Fibroblast of skin of back (primary cell): ENCODE results near the gene FOXK1.
"Not testable (repeated sequence)": the region's sequence is repeated elsewhere in the genome, so short reads cannot be mapped to it uniquely, and the experiment has no call there.

Experiments used
- DNase-seq: peaks from one replicate; pipeline ENCODE4 v3.0.0-alpha.2; 2013

Gene FOXK1

DNA sequence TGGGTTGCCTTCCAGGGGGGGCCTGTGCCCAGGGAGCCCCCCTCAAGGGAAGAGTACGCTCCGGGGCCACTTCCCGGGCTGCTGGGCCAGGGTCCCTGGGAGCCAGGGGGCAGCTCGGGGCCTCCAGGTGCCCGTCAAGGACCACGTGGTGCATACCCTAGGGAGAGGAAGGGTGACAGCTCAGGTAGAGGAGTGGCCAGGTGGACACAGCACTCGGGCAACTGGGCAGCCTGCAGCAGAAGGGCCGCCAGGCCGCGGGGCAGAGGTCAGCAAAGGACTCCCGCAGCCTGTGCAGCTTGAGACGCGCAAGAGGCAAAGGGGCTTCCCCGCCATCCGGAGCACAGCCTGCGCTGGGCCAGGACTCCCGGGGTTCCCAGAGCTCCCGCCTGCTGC is 119.7 kb downstream of the FOXK1 start:
- no peak for DNase-seq

DNA sequence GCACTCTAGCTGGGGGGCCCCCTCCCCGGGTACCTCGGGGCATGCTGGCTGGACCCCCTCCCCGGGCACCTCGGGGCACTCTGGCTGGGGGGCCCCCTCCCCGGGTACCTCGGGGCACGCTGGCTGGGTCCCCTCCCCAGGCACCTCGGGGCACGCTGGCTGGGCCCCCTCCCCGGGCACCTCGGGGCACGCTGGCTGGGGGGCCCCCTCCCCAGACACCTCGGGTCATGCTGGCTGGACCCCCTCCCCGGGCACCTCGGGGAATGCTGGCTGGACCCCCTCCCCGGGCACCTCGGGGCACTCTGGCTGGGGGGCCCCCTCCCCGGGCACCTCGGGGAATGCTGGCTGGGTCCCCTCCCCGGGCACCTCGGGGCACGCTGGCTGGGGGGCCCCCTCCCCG is 120.5 kb downstream of the FOXK1 start:
- DNase-seq = not testable (repeated sequence)

DNA sequence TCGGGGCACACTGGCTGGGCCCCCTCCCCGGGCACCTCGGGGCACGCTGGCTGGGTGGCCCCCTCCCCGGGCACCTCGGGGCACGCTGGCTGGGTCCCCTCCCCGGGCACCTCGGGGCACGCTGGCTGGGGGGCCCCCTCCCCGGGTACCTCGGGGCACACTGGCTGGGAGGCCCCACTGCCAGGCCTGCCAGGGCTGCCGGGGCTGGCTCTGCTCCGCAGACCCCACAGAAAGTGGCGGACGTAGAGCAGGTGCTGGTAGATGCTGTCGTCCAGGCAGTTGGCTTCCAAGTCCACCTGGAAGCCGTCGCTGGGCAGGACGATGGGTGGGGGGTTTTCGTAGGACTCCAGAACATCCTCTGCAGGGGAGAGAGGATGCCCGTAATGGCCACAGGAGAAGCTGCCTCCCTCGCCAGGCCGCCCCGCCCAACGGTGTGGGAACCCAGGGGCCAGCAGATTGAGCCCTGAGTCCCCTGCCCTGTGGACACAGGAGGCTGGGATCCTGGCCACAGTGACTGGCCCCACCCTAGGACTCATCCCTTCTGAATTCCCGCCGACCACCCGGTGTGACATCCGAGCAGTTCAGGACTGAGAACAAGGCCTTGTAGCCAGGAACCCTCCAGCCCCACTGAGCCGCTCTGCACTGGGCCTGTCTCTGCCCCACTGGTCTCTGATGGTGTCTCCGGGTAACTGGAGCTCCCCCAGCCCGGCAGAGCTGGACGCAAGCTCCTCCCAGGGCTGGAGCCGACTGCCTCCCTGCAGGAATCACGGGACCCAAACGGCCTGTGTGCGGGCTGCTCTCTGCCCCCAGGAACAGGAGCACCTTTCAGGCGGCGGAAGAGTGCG is 121.5 kb downstream of the FOXK1 start:
- DNase-seq = no peak

DNA sequence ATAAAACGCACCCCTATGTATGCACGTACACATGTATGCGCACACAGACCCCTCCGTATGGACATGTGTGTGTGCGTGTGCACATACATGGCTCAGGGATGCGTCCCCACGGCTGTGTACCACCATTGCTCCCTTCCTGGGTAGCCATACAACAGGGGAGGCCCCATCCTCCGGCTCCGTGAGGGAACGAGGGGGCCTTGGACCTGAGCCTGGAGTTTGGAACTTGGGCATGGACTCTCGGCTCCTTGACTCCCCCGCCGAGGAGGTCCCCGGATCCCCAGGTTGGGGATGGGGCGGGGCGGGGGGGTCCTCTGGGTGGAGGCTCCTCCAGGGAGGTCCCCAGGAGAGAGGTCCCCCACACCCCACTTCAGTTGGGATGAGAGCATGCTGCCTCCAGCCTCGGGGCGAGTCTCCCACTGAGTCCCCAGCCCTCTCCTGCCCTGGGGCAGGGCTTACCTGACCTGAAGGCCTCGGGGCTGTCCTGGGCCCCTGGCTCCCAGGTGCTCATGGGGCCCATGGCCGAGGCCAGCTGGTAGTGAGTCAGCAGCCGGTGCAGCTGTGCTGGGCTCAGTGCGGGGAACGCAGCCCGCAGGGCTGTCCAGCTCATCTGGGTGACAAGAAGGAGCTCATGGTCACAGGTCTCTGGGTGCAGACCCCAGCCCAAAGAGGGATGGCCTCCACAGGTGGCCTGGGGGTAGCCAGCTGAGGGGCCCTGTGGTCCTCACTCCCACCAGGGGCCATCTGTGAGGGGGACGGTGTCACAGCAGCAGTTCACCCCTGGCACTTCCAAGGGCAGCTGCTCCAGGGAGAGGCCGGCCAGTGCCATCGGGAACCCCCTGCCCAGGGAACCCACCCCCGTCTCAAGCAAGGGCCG is 123.3 kb downstream of the FOXK1 start:
- no peak for DNase-seq

- no peak for DNase-seq
Measured at GRCh38 chr7:4805984-4806300, 123.8 kb downstream of the FOXK1 start.

GRCh38 chr7:4806983-4807597 is 125.0 kb downstream of the FOXK1 start:
- no peak for DNase-seq

DNA sequence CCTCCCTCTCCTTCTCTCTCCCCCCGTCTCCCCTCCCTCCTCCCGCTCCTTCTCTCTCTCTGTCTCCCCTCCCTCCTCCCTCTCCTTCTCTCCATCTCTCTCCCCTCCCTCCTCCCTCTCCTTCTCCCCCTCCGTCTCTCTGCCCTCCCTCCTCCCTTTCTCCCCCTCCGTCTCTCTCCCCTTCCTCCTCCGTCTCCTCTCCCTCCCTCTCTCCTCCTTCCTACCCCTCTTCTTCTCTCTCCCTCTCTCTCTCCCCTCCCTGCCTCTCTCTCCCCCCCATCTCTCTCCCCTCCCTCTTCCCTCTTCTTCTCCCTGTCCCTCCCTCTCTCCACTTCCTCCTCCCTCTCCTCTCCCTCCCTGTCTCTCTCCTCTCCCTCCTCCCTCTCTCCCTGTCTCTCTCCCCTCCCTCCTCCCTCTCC is 125.5 kb downstream of the FOXK1 start:
- DNase-seq = no peak

GRCh38 chr7:4808026-4808425 is 125.9 kb downstream of the FOXK1 start:
- no peak for DNase-seq

GRCh38 chr7:4808565-4808964 is 126.5 kb downstream of the FOXK1 start:
- no peak for DNase-seq

GRCh38 chr7:4809091-4809591 is 127.0 kb downstream of the FOXK1 start:
- no peak for DNase-seq

GRCh38 chr7:4809666-4810065 is 127.6 kb downstream of the FOXK1 start:
- DNase-seq = peak; percentile 17

DNA sequence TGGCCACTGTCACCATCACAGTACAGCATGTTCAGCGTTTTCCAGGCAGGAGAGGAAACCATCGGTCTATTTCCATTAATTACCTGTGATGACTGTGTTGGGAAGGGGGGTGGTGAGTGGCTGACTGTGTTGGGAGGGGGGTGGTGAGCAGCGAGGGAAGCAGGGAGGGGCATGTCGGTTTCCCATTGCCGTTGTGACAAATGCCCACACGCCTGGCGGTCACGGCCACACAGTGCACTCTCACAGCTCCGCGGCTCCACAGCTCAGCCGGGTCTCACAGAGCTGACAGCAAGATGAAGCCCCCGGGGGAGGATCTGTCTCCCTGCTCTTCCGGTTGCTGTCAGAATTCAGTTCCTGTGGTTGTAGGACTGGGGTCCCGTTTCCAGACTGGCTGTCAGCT is 132.3 kb downstream of the FOXK1 start:
- no peak for DNase-seq

- DNase-seq = no peak
Measured at GRCh38 chr7:4815121-4815520, 133.0 kb downstream of the FOXK1 start.

DNA sequence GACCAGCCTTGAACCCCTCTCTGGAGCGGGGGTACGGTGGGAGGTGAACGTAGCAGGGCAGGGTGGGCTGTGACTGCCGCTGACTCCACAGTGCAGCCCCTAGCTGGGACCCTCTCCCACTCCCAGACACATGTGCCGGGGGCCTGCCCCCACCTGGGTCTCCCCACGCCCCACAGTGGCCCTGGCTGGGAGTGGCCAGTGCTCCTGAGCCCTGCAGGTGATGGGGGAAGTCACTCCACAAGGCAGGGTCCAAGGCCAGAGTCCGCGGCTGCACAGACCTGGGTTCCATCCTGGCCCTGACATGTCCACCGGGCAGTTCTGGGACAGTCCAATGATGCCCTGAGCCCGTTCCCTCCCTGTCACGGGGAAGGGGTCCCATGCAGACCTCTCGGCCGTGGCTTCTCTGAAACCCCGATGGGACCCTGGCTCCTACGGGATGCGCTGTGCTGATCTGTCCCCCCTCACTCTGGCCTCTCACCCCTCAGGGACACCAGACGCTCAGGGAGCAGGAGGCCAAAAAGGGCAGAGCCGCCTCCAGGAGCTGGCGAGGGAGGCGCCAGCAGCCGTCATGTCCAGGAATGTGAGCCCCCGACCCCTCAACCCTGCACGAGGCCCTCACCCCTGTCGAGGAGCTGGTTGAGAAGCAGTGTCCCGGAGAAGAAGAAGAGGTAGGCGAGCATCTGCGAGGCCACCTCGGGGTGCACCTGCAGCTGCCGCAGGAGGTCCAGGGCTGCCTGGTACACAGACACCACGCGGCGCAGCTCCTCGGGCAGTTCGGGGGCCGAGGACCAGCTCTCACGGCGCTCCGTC is 133.7 kb downstream of the FOXK1 start:
- no peak for DNase-seq

DNA sequence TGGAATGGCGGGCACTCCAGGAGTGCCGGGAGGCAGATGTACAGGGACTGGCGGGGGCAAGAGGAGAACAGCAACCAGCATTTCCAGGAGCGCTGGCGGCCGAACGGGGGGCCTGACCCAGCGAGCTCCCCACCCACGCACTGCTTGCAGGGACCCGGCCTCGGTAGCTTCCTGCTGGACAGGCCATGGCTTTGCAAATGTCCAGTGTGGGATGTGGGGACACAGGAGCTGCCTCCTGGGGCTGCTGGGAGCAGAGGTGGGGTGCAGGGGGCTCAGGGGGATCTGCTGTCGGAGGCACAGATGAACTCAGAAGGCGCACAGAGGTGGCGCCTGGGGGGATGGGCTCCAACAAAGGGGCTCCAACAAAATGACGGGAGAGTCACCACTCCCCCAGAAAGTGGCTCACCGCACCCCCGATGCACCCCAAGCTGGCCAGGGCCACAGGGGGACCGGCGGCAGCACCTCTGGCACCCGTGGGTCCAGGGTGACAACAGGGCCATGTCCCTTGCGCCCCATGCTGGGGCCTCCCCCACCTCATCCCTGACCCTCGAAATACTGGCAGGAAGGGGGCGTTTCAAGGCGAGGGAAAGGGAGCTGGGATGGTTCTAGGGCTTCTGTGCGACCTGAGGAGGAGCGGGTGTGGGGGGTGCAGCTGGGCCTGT is 134.5 kb downstream of the FOXK1 start:
- DNase-seq = no peak

DNA sequence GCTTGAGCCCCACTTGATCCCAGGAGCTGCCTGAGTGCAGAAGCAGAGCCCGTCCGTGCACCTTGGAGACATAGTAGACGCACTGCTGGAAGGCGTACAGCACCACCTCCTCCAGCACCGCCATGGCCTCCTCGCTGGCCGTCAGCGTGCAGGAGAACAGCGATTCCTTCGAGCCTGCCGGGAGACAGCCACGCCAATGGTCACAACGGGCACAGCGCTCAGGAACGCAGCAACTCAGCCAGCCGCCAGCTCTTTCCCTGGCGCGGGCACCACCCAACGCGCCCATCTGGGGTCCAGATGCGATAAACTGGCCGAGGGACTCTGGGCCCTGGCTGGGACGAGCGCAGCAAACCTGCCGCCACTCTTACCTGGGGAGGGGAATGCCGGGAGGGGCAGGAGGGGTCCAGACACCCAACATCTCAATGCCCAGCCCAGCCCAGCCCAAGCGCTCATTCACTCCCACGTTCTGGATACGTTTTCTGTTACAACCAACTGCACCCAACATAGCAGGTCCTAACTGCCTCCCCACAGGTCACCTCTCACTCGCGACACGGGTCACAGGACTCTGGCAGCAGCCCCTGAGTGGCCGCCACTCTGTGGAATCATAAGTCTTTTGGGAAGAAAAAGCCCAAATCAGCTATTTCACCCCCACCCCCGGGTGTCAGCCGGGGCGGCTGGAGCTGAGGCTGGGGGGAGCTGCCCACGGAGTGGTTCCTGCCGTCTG is 135.2 kb downstream of the FOXK1 start:
- DNase-seq = no peak

DNA sequence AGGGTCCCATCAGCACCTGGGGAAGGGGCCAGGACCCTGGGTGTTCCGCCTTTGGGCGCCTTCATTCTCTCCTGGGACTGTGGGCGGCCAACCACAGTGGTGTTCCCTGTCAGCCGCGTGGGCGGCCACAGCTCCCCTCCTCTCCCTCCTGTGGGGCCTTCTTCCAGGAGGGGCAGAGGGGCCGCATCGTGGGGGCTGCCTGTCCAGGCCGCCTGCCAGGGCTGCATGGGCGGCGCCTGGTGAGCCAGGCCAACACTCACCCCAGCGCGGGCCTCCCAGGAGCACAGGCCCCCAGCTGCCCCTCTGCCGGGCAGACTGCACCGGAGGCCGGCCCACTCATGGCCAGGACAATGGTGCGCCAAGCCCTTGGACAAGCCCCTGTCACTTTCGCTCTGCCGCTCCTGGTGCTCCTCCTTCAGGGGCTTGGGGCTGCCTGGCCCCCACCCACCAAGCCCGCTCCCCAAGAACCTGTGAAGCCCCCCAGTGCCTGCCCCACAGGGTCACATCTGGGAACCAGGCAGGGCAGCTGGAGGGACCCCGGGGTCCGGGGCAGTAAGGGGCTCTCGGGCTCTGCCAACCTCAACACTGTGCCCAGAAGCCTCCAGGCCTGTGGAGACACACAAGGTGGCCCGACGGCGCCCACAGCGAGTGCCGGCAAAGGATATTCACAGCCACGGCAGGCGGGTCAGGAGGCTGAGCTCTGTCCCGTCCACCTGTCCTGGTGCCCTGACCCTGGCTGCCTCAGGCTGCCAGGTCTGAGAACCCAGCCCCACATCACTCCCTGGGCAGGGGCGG is 136.1 kb downstream of the FOXK1 start:
- no peak for DNase-seq

DNA sequence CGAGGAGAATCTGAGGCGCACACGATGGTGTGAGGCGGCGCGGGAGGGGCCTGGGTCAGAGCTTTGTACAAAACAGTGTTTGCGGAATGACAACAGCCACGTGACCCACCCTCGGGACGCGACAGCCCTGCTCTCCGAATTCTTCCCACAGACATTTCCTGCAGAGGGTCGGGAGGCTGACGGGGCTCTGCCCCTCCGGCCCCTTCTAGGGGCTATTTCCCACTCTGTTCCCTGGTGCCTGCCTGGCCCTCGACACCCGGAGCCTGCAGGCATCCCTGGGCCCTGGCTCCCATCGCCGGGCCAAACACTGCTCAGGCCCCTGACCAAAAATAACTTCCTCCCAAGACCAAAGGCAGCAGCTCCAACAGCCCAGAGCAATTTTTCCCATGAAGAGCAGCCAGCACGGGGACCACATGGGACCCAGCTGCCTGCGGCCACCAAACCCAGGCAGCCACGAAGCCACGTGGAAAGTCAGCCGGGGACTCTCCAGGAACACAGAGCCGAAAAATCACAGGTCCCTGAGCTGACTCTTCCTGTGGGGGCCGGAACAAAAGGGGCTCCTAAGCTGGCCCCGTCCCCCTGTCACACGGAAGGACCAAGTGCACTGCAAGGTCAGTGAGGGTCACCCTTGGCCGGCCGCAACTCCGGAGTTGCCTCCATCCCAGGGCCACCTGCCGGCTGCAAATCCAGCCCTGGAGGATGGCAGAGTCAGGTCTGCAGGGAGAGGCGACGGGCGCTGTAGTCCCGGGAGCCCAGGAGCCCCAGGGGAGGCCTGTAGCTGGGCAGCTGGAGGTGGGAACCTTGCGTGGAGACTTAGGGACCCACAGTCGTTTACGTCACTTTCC is 137.7 kb downstream of the FOXK1 start:
- DNase-seq = no peak

- DNase-seq = no peak
Measured at GRCh38 chr7:4820405-4820966, 138.4 kb downstream of the FOXK1 start.
